Loucy (cell line): Measurements from ENCODE around the gene CEP72.

Source experiments
- CTCF ChIP-seq: fragments of 200-600 bp; sonication (generic); conservative IDR thresholded peaks from 2 replicates; pipeline ENCODE4 v1.5.1; 2014; ENCODE audit warnings: mild to moderate bottlenecking, antibody characterized with exemption, low read length
- EZH2phosphoT487 ChIP-seq: fragments of 200-600 bp; IDR thresholded peaks from 2 replicates; pipeline ENCODE4 v1.6.1; 2018; ENCODE audit warnings: antibody characterized with exemption, mild to moderate bottlenecking, moderate library complexity, borderline replicate concordance

GRCh38 chr5:674630-675011 lies 62.5 kb downstream of the CEP72 start:
- TF ChIP-seq CTCF, result no peak
- no peak for TF ChIP-seq EZH2phosphoT487
